ES-I3 (cell line): ENCODE data around the gene PTPA.
"Not testable (repeated sequence)": the region's sequence is repeated elsewhere in the genome, so short reads cannot be mapped to it uniquely, and the experiment has no call there.

Source experiments
- H3K36me3 ChIP-seq: 2 replicates; pipeline ENCODE4 v1.6.1; 2013; ENCODE audit warnings: mild to moderate bottlenecking, low read length, control low read depth, moderate library complexity; ENCODE audit not compliant: insufficient read depth
- H3K4me1 ChIP-seq: 2 replicates; pipeline ENCODE4 v1.6.1; 2013; ENCODE audit warnings: mild to moderate bottlenecking, control low read depth, low read length; ENCODE audit not compliant: insufficient read depth
- H3K9ac ChIP-seq: 2 replicates; pipeline ENCODE4 v1.6.1; 2013; ENCODE audit warnings: low read depth, mild to moderate bottlenecking, low read length, moderate library complexity
- H3K9me3 ChIP-seq: 2 replicates; pipeline ENCODE4 v1.6.1; 2013; ENCODE audit warnings: mild to moderate bottlenecking, low read length, moderate library complexity; ENCODE audit not compliant: control insufficient read depth, insufficient read depth

PTPA gene

DNA sequence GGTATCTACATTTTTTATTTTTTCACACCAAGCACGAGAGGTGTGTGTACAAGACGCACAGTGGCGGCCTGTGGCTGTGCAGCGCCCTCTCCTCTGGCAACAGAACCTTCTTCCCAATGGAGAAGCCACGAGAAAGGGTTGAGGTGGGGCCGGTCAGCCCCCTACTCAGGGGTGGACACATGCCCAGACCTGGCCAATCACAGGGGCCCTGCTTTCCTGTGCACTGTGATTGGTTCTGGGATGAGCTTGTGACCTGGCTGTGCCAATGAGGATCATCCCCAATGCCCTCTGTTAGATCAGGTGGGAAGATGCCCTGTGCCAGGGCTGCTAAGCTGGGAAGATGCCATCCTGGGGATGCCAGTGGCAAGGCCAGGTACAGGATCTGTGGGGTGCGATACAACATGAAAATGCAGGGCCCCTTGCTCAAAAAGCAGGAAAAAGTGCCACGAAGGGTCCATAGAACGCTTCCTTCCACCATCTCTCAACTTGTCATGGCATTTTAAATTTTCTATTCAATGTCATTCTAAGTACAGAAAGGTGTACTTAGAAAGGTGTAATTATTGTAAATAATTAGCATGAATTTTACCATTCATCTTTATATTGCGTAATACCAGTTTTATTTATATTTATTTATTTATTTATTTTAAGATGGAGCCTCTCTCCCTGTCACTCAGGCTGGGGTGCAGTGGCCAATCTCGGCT, 51.4 kb downstream of the PTPA start:
- H3K9ac ChIP-seq, result no peak overlapping the region

DNA sequence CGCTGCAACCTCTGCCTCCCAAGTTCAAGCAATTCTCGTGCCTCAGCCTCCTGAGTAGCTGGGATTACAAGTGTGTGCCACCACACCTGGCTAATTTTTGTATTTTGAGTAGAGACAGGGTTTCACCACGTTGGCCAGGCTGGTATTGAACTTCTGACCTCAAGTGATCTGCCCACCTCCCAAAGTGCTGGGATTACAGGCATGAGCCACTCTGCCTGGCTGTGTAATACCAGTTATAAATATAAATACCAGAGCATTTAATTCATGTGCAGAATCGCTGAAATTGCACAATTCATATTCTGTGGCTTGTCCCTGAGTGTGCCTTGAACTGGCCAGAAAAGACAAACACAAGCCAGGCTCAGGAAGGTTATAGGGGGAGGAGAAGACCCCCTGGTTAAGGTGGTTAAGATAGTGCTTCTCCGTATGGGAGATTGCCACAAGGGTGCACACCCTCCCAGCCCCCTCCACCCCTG, 52.0 kb downstream of the PTPA start:
- H3K9me3 ChIP-seq, H3K9ac ChIP-seq, H3K36me3 ChIP-seq: not testable (repeated sequence)
- H3K4me1 ChIP-seq, result peaks cover 25% of the 10 kb centered on the region

More for the DNA sequence above, 51.4 kb downstream of the PTPA start:
- Histone ChIP-seq H3K9me3 (no peaks in the 10 kb centered on the region), H3K4me1 (peaks cover 19% of the 10 kb centered on the region), H3K36me3 (no peaks in the 10 kb centered on the region)

GRCh38 chr9:129163753-129164152, 52.5 kb downstream of the PTPA start:
- no peak overlapping the region for H3K9ac ChIP-seq

GRCh38 chr9:129164246-129164930, 53.2 kb downstream of the PTPA start:
- Histone ChIP-seq H3K9me3 (no peaks in the 10 kb centered on the region), H3K36me3 (no peaks in the 10 kb centered on the region), H3K4me1 (peaks cover 26% of the 10 kb centered on the region), H3K9ac (no peak overlapping the region)

More at GRCh38 chr9:129163753-129164152, 52.5 kb downstream of the PTPA start:
- Histone ChIP-seq H3K9me3 (no peaks in the 10 kb centered on the region), H3K36me3 (no peaks in the 10 kb centered on the region), H3K4me1 (peaks cover 26% of the 10 kb centered on the region)

DNA sequence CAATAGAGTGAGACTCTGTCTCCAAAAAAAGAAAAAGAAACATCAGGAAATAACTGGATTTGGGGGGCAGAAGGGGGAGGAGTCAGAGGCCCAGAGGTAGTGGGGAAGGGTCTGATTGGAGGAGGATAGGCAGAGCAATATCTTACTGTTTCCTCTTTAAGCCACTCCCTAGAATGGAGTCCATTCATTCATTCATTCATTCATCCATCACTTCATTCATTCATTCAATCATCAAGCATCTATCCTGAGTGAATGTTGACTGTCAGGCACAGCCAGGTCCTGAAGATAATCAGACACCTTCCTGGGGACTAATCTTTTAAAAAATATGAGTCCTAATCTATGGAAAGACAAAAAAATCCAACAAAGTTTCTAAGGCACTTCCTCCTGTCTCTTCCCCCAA, 54.0 kb downstream of the PTPA start:
- Histone ChIP-seq H3K4me1 (peaks cover 26% of the 10 kb centered on the region), H3K36me3 (no peaks in the 10 kb centered on the region), H3K9ac (no peak overlapping the region), H3K9me3 (no peaks in the 10 kb centered on the region)

GRCh38 chr9:129166623-129167557, 55.7 kb downstream of the PTPA start:
- no peaks in the 10 kb centered on the region for H3K36me3 ChIP-seq
- peak overlapping the region; percentile 50 for H3K9ac ChIP-seq
- peaks cover 26% of the 10 kb centered on the region for H3K4me1 ChIP-seq
- H3K9me3 ChIP-seq, result no peaks in the 10 kb centered on the region

DNA sequence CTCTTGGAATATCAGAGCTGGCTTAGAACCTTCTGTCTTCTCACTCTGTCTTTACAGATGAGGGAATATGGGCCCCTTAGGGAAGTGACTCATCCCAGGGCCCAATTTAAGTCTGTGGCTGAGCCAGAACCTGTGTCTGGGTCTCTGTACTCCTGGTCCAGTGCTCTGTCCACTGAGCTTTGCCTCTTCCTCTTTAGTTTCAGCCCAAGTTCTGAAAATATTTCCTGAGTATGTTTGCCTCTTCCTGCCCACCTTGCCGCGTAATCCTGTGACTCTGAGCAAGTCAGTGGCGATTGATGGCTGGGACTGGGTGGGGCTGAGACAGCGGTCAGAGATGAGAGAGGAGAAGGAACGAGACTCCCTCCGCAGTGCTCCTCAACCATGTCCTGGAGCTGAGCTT, 59.0 kb downstream of the PTPA start:
- Histone ChIP-seq H3K9me3 (no peaks in the 10 kb centered on the region), H3K4me1 (peaks cover 29% of the 10 kb centered on the region), H3K9ac (no peak overlapping the region), H3K36me3 (no peaks in the 10 kb centered on the region)

DNA sequence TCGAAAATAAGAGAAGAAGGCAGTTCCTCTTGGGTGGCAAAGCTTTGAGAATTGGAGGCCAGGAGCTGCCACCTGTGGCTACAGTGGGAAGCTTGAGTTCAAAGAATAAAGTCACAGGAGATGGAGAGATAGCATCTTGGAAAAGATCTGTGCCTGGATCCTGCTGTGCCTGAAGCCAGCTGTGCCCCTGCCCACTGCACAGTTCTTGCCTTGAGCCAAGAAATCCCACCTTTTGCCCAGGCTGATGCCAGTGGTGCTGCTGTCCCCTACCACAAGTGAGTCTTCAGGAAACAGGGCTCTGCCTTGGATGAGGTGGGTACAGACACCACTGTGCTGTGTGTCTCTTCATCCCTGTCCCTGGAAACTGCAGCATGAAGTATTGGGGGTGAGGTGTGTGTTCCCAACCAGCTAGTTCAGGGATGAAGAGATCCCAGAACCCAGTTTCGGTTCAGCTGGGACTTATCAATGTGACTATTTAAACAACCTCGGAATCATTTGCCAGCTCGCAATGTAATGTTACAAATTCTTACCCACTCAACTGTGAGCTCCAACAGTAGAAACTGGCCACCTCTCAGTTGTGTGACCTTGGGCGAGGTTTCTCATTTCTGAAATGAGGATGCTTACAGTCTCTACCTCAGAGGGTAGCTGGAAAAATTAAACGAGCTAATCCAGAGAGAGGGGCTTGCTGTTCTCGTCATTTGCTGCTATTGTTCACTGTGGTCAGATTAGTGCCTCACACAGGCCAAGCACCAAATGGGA, 61.0 kb downstream of the PTPA start:
- Histone ChIP-seq H3K4me1 (peaks cover 20% of the 10 kb centered on the region), H3K9me3 (no peaks in the 10 kb centered on the region), H3K36me3 (no peaks in the 10 kb centered on the region), H3K9ac (no peak overlapping the region)

DNA sequence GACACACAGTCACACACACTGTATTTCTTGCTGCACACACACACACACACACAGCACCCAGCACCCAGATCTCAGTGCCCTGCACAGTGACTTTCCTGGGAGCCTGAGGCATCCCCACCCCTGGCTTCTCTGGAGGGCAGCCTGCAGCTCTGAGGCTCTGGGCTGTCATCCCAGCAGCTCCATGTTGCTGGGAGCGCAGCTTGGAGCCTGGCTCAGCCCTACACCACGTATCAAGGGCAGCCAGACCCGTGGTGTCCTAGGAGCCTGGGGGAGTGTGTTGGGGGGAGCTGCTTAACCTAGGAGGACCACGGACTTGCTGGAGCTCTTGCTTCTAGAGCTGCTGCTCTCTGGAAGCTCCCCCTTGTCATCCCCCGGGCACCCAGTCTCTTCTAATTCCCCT, 61.6 kb downstream of the PTPA start:
- Histone ChIP-seq H3K9ac (no peak overlapping the region), H3K36me3 (no peaks in the 10 kb centered on the region), H3K9me3 (no peaks in the 10 kb centered on the region), H3K4me1 (peaks cover 14% of the 10 kb centered on the region)

DNA sequence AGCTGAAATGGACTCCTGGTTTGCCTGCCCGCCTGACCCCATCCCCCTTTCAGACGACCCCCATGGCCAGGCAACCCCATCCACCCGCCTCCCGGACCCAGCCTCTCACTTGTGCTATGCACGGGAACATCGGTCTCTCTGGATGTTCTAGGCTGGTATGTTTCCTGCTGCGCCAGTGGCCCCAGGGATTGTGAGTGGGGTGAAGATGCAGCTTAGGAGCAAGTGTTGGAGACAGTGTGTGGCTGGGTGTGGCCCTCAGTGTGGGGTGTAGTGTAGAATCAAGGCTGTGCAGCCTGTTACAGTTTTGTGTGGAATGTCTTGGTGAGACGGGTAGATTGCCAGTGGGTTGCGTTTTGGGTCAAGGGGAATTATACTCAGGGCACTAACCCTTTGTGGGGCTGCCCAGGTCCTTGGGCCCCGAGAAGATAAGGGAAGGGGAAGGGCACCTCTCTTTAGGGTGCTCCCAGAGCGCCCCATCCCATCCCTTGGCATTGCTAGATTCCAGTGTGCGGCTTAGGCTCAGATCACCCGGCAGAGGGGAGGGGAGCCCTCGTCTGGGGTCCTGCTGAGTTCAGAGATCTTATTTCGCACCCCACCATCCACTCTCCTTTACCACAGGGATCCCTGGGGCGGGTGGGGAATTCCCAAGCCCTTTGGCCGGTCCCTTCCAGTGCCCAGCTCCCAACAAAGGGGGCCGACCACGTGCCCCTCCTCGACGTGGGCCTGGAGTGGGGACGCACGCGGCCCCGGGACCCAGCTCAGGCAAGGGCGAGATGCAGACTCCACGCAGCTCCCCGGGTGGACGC, 62.3 kb downstream of the PTPA start:
- Histone ChIP-seq H3K9me3 (no peaks in the 10 kb centered on the region), H3K36me3 (no peaks in the 10 kb centered on the region), H3K4me1 (peaks cover 10% of the 10 kb centered on the region; the same call in 1 of the 2 replicates), H3K9ac (peak overlapping the region; percentile 84; the same call in 1 of the 2 replicates)

DNA sequence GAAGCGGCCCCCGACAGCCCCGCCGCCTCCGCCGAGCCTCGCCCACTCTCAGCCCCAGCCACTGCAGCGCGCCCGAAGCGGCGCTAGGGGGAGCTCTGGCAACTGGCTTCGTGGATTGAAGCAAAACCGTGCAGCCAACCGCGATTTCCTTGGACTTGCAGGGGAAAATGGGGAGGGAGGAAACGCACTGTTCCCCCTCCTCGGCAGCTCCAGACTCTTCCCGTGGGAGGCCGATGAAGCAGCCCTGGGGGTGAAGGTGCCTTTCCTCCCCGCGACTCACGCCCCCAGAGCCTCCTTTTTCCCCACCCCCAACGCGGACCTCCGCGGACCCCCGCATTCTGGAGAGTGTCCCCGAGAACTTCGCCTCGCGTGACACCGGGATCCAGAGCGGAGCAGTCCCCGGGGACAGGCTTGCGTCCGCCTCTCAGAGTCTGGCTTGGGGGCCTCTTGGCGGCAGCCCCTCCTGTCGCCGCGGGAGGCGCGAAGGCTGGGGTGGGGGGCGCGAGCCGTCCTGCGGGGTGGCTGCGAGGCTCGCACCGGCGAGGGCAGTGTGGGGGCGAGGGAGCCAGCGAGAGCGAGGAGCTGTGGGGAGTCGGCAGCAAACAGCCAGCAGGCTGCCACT, 63.0 kb downstream of the PTPA start:
- Histone ChIP-seq H3K4me1 (peaks cover 10% of the 10 kb centered on the region; the same call in 1 of the 2 replicates), H3K9ac (peak overlapping the region; percentile 84), H3K9me3 (no peaks in the 10 kb centered on the region), H3K36me3 (no peaks in the 10 kb centered on the region)

DNA sequence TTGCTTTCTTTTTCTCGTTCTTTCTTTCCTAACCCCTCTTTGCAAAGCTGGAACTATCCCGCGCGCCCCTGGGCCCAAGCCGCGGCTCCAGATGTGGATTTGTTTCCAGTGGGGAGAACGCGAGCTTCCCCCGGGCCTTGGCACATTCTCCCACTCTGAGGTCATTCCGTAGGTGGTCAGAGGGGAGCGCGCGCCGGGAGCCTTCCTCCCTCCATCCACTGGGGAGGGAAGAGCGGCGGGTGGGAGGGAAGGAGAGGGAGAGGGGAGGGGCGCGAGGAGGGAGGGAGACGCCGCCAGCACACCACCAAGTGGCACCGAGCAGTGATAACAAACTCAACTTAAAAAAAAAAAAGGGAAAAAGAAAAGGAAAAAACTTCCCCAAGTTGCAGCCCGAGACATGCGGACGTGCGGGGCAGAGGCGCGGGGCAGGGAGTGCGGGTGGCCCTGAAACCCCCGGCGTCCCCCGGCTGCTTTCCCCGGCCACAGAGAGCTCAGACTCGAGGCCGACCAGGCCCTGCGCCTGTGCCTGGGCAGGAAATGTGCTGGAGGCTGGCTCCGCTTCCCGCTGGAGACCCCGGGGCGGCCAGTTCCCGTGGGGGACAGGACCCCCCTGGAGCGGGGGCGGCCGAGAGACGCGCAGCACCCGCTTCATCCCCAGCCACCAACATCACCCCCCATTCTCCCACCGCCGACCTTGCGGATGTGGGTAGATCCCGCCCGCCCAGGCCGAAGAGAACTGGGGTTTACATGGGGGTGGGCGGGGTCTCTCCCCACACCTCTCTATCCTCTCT, 63.7 kb downstream of the PTPA start:
- Histone ChIP-seq H3K9me3 (no peaks in the 10 kb centered on the region), H3K9ac (peak overlapping the region; percentile 84), H3K4me1 (peaks cover 15% of the 10 kb centered on the region; the same call in 1 of the 2 replicates), H3K36me3 (no peaks in the 10 kb centered on the region)
